Subcutaneous adipose tissue (tissue), 4 donors: Measurements from ENCODE around the gene AP3S2. TPM values are rescaled to one million over a fixed set of nuclear protein-coding genes. Genes with fewer than 3 reads are reported as not detected.

Source experiments
- CTCF ChIP-seq: fragments of 450-650 bp; IDR thresholded peaks from one replicate; pipeline ENCODE4 v1.5.1; 2016; ENCODE audit warnings: low read depth, mild to moderate bottlenecking, control low read depth, antibody characterized with exemption, moderate library complexity
- total RNA-seq, 4 donors: library from RNA; depleted of rRNA; stranded (reverse); fragments of >200 nt; gene quantifications; one replicate each; pipeline ENCODE4 v1.1.0, GENCODE V29; 2016

AP3S2 gene
- total RNA-seq, 4 donors from 2014 or later: 54.4 to 86.9 (median 66.9) TPM

GRCh38 chr15:89823836-89824606, 69.8 kb downstream of the AP3S2 start:
- TF ChIP-seq CTCF: no peak

GRCh38 chr15:89822951-89823711, 70.7 kb downstream of the AP3S2 start:
- TF ChIP-seq CTCF: no peak

- no peak for TF ChIP-seq CTCF
Observed at GRCh38 chr15:89822611-89822950, 71.2 kb downstream of the AP3S2 start.

GRCh38 chr15:89822026-89822425, 71.8 kb downstream of the AP3S2 start:
- no peak for TF ChIP-seq CTCF

- no peak for TF ChIP-seq CTCF
Observed at GRCh38 chr15:89820666-89821611, 72.9 kb downstream of the AP3S2 start.

- no peak for TF ChIP-seq CTCF
Observed at GRCh38 chr15:89818287-89818686, 75.5 kb downstream of the AP3S2 start.
